ENCODE results near the gene FAM240A.

DNA sequence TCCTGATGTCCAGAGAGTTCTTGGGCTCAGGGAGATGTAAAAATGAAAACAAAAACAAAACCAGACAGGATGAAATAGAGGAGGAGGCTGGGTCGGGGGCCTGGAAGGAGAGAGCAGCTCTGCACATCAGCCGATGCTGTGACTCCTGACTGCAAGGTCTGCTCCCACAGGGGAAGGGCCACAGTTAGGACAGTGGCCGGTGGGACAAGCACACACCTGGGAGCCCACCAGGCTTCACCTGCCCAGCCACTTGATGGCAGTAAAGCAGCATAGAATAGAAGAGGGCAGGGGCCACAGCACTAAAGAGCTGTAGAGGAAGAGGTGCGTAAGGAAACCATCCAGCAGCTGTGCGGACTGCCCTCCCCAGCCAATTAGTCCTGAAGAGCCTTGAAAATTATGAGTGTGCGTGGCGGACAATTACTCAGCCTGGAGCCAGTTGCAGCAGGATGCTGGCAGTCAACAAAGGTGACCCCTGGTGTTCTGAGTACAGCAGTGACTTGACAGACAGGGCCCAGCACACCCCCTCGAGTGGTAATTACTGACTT, 51.3 kb downstream of the FAM240A start:
- TF ChIP-seq CTCF (IDR thresholded peaks at IDR 0.05 in 2 of 3, conservative IDR thresholded peaks at IDR 0.05 in 1 of 3; ENCODE audit: borderline replicate concordance in 1 of 3, insufficient read depth in 1 of 3, low read depth in 2 of 3, low read length in 2 of 3), result peak; percentile 46 to 81 (median 55)
- TF ChIP-seq RAD21 (IDR thresholded peaks at IDR 0.05; ENCODE audit: low read depth), result peak; percentile 76
- TF ChIP-seq EZH2 (IDR thresholded peaks at IDR 0.05), result no peak
- TF ChIP-seq POLR2A (IDR thresholded peaks at IDR 0.05; ENCODE audit: borderline replicate concordance, extremely low read depth, insufficient read depth, insufficient read length), result no peak
- TF ChIP-seq ELF1 (IDR thresholded peaks at IDR 0.05; ENCODE audit: borderline replicate concordance, low read depth), result no peak
- no peak for TF ChIP-seq POLR2AphosphoS5 (IDR thresholded peaks at IDR 0.05; ENCODE audit: low read depth, low read length)
- no peak for TF ChIP-seq MAX (IDR thresholded peaks at IDR 0.05)
- TF ChIP-seq EZH2phosphoT487 (IDR thresholded peaks at IDR 0.05; ENCODE audit: borderline replicate concordance), result no peak
- TF ChIP-seq JUND (IDR thresholded peaks at IDR 0.05), result no peak
- TF ChIP-seq, protein P1, sequence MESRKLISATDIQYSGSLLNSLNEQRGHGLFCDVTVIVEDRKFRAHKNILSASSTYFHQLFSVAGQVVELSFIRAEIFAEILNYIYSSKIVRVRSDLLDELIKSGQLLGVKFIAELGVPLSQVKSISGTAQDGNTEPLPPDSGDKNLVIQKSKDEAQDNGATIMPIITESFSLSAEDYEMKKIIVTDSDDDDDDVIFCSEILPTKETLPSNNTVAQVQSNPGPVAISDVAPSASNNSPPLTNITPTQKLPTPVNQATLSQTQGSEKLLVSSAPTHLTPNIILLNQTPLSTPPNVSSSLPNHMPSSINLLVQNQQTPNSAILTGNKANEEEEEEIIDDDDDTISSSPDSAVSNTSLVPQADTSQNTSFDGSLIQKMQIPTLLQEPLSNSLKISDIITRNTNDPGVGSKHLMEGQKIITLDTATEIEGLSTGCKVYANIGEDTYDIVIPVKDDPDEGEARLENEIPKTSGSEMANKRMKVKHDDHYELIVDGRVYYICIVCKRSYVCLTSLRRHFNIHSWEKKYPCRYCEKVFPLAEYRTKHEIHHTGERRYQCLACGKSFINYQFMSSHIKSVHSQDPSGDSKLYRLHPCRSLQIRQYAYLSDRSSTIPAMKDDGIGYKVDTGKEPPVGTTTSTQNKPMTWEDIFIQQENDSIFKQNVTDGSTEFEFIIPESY (IDR thresholded peaks at IDR 0.05; ENCODE audit: extremely low read depth, insufficient replicate concordance, low read length), result no peak
